ENCODE results near the gene ATAD3C.
"Not testable (repeated sequence)": the region's sequence is repeated elsewhere in the genome, so short reads cannot be mapped to it uniquely, and the experiment has no call there.

The ATAD3C gene

DNA sequence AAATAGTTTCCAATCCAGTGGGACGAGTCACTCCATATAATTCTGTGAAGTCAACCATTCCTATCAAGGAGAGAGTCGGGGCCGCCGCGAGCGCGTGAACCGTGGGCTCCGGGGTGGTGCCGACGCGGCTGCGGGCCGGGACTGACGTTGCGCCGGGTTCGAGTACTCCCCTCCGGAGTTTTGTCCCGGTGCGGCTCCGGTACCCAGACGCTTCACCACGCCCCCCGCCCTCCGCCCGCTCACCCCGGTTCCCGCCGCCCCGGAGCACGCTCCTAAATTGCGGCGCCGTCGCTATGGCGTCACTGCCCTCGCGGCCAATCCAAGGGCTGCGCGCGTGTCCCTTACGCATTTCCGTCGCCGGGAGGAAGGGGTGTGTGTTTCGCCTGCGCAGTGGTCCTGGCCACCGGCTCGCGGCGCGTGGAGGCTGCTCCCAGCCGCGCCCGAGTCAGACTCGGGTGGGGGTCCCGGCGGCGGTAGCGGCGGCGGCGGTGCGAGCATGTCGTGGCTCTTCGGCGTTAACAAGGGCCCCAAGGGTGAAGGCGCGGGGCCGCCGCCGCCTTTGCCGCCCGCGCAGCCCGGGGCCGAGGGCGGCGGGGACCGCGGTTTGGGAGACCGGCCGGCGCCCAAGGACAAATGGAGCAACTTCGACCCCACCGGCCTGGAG lies 22.0 kb downstream of the ATAD3C start, which contains the start of gene ATAD3B:
TSS of gene ATAD3B (plus strand) at position 377 of the 664 bp plus-strand sequence. CDS start at position 497, 120 bp downstream.
- peak; percentile 84 to 87 for DNase-seq (ENCODE audit: low read depth in 2 of 2)

DNA sequence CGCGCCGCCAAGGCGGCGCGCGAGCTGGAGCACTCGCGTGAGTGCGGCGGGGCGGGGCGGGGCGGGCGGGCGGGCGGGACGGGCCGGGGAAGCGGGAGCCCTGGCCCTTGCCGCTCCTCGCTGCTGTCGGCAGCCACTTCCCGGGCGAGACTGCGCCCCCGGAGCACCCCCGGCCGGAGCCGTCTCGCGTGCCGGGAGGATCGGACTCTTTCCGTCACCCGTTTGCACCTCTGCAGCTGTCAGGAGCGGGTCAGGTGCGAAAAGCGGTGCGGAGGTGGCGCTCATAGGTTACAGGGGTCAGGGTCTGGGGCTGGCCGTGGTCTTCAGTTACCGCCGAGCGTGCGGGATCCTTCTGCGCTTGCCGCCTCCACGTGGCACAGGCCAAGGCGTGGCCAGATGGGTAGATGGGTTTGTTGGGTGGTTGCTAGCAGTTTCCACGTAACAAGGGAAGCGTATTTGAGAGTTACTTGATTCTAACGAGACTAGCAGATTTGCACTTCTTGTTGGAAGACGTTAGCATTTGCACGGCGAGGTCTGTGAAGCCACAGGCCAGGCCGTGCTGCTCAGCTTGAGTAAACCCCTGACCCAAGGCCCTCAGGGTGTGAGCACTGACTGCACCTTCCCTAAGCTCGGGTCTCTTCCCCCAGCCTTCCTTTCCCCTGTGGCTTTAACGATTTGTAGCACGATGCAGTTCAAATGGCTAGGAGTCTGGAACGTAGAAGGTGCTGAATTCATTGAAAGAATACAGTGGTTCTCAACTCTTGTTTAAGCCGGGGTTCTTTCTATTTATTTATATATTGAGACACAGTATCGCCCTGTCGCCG lies 22.8 kb downstream of the ATAD3C start:
- DNase-seq (ENCODE audit: low read depth in 2 of 2) = not testable (repeated sequence)

DNA sequence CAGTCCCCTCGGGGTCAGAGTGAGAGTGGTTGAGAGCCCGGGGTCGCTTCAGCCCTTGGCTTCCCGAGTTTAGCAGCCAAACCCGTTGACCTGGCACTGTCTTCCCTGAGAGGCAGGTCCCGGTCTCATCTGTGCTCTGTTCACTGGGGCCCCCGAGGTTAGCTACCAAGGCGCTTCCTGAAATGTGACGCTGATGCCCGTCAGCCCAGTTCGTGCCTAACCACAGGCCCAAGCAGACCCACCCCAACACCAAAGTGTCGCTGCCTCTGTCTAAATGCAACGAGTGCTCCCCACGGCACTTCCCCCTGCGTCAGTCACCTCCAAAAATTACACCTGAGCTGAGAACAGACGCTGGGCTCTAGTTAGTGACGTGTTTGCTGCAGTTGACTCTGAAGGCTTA lies 26.5 kb downstream of the ATAD3C start:
- DNase-seq (ENCODE audit: low read depth in 2 of 2) = not testable (repeated sequence)

DNA sequence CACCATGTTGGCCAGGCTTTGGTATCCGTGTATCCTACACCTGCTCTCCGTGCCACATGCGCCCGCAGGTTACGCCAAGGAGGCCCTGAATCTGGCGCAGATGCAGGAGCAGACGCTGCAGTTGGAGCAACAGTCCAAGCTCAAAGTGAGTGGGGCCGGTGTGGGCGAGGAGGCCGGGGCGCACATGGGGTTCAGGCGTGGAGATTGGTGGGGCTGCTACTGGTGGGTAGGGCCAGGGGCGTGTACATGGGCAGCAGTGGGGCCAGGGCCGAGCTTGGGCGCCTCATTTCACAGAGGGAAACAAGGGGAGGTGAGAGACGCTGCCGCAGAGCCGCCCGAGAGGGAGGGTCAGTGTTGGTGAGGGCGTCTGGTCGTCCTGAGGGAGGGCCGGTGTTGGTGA lies 27.7 kb downstream of the ATAD3C start:
- DNase-seq (ENCODE audit: low read depth in 2 of 2) = no peak

DNA sequence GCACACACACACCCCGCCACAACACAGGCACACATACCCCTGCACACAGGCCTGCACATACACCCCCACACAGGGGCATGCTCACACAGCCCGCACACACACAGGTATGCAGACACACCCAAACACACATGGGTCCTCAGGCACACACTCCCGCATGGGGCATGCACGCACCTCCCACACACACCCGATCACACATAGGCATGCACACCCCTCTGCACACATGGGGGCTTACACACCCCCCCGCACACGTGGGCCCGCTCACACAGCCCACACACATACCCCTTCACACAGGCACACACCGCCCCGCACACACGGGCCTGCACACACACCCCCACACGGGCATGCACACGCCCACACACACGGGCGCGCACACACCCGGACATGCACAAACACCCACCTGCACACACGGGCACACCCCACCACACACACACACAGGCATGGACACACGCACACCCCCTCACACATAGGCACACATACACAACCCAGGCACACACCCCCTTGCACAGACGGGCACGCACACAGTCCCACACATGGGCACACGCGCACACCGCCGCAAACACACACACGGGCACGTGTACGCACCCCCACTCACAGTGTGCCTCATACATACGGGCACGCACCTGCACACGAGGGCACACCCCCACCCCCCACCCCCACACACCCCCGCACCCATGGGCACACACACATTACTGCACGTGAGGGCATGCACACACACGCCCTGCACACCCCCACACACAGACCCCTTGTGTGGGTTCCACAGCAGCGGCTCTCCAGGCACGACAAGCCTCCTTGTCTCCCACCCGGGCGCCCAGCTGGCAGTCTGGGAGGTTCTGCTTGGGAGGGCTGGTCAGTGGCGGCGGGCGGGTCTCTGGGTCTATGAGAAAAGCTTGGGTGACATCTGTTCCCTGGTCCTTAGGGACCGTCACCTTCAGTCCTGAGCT lies 30.3 kb downstream of the ATAD3C start:
- no peak for DNase-seq (ENCODE audit: low read depth in 2 of 2)

DNA sequence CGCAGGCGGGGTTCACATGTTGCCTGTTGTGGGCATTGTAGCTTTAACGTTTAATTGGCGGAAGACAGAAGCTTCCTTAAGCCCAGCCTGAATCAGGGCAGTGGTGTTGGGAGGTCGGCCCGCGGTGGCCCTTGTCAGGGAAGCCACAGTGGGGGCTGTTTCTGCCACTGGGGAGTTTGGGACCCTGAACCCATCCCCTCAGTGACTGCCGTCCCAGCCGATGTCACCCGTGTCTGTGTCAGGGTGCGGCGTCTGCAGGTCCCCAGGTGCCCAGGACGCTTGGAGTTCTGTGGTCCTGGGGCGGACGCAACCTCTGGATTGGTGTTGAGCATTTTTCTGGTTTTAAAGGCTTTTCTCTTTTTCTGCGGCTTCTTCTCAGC lies 31.0 kb downstream of the ATAD3C start:
- not testable (repeated sequence) for DNase-seq (ENCODE audit: low read depth in 2 of 2)

DNA sequence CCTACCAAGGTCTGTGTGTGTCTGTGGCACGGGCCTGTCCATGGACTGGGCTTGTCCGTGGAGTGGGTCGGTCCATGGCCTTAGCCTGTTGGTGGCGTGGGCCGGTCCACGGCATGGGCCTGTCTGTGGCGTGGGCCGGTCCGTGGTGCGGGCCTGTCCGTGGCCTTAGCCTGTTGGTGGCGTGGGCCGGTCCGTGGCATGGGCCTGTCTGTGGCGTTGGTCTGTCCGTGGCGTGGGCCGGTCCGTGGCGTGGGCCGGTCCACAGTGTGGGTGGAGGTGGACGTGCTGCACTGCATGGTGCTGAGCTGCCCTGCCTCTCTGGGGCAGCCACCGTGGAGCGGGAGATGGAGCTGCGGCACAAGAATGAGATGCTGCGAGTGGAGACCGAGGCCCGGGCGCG lies 32.3 kb downstream of the ATAD3C start:
- not testable (repeated sequence) for DNase-seq (ENCODE audit: low read depth in 2 of 2)

DNA sequence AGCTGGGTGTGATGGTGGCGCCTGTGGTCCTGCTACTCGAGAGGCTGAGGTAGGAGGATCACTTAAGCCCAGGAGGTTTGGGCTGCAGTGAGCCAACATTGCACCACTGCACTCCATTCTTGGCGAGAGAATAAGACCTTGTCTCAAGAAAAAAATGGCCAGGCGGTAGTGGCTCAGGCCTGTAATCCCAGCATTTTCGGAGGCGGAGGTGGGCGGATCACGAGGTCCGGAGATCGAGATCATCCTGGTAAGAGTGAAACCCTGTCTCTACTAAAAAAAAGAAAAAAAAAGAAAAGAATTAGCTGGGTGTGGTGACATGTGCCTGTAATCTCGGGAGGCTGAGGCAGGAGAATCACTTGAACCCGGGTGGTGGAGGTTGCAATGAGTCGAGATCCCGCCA lies 33.4 kb downstream of the ATAD3C start:
- DNase-seq (ENCODE audit: low read depth in 2 of 2) = no peak

DNA sequence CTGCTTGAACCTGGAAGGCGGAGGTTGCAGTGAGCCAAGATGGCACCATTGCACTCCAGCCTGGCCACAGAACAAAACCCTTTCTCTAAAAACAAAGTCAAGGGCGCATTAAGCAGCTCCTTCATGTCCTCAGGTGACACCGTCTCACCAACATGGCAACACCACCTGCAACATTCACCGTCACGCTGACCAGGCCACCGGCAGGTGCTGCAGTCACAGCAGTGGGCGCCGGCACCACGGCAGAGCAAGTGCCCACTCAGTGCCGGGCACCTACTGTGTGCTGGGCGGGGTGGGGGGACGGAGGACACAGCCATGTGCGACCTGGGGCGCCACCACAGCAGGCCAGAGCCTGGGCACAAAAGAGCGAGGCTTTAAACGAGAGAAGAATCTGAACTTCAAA lies 34.2 kb downstream of the ATAD3C start:
- DNase-seq (ENCODE audit: low read depth in 2 of 2) = no peak

DNA sequence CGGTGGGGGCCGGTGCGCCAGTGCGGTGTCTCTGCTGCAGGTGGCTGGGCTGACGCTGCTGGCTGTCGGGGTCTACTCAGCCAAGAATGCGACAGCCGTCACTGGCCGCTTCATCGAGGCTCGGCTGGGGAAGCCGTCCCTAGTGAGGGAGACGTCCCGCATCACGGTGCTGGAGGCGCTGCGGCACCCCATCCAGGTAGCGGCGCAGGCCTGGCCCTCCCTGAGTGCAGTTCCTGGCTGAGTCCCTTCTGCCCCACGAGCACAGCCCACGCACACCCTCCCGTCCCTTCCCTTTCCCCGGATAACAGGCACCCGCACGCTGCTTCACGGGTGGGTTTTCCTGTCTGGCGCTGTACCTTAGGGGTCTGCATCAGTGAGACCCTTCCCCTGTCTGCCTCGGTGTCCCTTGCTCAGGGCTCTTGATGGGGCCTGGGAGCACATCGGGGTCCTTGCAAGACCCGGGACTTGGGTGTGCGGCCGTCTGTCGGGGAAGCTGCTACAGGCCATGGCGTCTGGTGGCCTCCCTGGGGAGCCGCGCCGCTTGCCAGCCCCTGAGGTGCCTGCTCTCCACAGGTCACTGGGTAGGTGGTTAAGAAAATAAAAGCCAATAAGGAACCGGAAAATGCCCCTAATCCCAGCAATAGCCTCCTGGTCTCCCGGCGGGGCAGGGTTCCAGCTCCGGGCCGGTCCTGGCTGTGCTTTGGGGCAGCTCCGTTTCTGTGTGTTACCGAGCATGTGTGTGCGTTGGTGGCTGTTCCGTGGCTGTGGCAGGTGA lies 35.7 kb downstream of the ATAD3C start:
- not testable (repeated sequence) for DNase-seq (ENCODE audit: low read depth in 2 of 2)

DNA sequence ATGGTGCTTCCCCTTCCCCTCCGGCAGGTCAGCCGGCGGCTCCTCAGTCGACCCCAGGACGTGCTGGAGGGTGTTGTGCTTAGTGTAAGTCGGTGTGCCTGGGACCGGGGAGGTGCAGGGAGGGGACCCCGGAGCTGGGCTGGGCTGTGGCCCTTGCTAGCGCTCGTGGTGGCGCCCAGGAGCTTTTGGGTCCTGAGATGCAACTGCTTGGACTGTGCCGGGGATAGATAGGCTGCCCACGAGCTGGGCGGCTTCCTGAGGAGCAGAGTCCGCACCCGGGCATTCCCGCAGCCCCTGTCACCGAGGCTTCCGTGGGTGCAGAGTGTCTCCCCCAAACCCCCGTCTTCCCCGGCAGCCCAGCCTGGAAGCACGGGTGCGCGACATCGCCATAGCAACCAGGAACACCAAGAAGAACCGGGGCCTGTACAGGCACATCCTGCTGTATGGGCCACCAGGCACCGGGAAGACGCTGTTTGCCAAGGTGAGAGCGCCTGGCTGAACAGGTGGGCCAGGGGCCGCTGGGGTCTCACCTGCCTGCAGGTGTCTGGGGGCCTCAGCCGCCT lies 36.3 kb downstream of the ATAD3C start:
- not testable (repeated sequence) for DNase-seq (ENCODE audit: low read depth in 2 of 2)

DNA sequence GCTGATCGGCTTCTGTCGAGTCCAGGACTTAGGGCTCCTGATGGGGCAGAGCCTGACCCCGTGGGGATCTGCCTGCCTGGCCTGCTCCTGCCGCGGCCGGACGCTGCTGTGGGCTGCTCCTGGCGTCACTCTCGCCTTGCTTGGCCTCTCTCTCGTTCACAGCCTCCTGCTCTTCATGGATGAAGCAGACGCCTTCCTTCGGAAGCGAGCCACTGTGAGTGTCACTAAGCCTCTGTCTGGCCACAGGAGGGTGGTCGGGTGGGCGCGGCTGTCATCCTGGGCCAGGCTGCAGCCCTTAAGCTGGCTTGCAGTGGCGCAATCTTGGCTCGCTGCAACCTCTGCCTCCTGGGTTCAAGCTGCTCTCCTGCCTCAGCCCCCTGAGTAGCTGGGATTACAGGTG lies 38.2 kb downstream of the ATAD3C start:
- no peak for DNase-seq (ENCODE audit: low read depth in 2 of 2)

DNA sequence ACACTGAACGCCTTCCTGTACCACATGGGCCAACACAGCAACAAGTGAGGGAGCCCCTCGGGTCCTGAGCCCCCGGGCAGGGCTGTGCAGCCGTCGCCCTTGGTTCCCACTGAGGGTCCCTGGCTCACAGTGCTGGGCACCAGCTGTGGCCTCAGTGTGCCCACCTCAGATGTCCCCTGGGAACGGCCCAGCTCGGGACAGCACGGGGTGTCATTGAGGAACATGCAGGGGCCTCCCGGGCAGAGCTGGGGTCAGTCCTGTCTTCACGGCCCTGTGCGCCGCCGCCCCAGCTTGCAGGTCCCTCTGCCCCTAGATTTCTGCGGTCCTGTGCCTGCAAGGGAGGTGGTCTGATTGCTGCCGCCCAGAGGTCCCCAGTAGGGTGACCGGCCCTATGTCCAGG lies 39.7 kb downstream of the ATAD3C start:
- DNase-seq (ENCODE audit: low read depth in 2 of 2) = no peak

DNA sequence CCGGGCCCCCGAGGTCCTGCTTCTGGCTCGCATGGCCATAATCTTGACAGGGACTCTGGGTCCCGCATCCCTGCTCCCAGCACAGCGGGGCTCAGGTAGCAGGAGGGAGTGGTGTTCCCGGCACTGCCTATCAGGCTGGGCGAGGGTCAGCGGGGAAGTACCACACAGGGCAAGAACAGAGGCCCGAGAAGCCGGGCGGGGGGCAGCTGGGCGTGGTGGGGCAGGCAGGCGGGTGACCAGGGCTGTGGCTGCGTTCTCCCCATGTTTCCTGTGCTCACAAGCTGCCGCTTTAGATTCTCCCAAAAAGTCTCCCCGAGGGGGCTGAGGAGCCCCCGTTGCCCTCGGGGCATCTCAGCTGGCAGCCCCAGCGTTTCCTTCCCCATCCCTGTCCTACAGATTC lies 40.4 kb downstream of the ATAD3C start:
- DNase-seq (ENCODE audit: low read depth in 2 of 2) = no peak

DNA sequence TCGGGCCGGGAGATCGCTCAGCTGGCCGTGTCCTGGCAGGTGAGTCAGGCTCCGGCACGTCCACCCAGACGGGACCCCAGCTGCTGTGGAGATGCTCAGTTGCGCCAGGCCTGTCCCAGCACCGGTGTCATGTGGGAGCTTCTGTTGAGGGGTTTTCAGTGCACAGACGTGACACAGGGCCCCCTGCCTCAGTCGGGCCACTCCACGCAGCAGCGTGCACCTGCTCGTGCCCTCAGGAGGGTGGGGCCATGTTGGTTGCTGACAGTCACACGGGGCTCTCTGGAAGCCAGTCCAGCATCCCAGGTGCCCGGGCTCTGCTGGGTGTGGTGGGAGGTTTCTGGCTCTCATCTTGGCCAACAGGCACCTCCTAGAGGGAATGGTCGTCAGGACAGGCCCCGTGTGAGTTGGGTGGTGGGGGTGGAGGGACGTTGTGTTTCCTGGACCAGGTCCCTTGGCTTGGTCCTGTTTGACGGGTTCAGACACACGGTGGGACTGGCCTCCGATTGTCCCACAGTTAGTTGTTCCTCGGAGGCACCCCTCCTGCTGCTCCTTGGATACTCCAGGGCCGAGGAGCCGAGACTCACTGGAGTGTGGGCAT lies 41.2 kb downstream of the ATAD3C start:
- no peak for DNase-seq (ENCODE audit: low read depth in 2 of 2)

DNA sequence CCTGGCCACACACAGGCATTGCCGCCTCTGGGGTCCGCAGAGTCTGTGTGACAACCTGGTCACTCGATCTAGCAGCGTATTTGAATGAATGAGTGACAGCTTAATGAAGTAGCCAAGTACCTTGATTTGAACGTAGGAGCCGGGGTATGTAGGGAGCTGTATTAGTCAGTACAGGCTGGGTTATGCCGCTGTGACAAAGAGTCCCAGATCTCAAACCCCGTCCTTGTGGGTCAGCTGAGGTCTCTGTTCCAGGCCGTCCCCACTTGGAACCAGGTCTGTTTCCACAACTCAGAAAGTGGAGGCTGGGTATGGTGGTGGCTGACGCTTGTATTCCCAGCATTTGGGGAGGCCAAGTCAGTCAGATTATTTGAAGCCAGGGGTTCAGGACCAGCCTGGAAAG lies 42.1 kb downstream of the ATAD3C start:
- DNase-seq (ENCODE audit: low read depth in 2 of 2) = no peak

DNA sequence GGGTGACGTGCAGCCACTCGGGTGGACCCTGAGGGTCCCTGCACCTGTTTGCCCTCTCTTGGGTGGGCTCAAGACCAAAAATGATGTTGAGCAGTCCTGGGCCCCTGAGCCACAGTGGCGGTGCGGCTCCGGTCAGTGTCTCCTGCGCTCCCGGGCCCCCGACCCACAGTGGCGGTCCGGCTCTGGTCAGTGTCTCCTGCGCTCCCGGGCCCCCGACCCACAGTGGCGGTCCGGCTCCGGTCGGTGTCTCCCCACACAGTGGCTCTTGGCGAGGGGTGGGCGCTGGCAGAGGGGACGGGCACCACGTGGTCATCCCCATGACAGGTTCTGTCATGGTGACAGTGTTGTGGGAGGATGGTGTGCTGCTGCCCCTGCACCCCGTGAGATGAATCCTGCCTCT lies 44.8 kb downstream of the ATAD3C start:
- DNase-seq (ENCODE audit: low read depth in 2 of 2) = not testable (repeated sequence)

DNA sequence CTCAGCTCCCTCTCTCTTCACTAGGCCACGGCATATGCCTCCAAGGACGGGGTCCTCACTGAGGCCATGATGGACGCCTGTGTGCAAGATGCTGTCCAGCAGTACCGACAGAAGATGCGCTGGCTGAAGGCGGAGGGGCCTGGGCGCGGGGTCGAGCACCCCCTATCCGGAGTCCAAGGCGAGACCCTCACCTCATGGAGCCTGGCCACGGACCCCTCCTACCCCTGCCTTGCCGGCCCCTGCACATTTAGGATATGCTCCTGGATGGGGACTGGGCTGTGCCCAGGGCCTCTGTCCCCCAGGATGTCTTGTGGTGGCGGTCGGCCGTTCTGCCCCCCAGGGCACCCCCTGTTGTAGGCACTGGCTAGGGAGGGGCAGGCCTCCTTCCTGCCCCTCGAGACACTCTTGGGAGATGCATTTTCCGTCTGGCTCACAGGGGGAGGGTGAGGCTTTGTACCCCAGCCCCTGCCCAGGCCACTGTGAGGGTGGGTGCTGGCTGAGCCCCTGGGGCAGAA lies 46.0 kb downstream of the ATAD3C start:
- DNase-seq (ENCODE audit: low read depth in 2 of 2) = not testable (repeated sequence)

DNA sequence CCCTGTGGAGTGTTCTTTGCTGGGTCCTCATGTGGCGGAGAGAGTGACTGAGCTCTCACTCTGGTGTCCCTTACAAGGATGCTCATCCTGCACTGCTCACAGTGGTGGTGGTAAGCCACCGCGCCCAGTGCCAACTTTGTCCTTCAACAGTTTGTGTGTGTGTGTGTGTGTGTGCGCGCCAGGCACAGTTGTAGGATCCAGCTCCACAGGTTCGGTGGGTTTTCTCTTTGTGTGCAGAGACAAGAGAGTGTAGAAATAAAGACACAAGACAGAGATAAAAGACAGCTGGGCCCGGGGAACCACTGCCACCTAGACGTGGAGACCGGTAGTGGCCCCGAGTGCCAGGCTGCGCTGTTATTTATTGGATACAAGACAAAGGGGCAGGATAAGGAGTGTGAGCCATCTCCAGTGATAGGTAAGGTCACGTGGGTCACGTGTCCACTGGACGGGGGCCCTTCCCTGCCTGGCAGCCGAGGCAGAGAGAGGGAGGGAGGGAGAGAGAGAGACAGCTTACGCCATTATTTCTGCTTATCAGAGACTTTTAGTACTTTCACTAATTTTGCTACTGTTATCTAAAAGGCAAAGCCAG lies 55.4 kb downstream of the ATAD3C start:
- peak in 1 of 2 donors; percentile 35 for DNase-seq (ENCODE audit: low read depth in 2 of 2)

DNA sequence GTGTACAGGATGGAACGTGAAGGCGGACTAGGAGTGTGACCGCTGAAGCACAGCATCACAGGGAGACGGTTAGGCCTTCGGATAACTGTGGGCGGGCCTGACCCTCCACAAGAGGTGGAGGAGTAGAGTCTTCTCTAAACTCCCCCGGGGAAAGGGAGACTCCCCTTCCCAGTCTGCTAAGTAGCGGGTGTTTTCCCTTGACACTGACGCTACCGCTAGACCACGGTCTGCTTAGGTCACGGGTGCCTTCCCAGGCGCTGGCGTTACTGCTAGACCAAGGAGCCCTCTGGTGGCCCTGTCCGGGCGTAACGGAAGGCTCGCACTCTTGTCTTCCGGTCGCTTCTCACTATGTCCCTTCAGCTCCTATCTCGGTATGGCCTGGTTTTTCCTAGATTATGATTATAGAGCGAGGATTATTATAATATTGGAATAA lies 55.9 kb downstream of the ATAD3C start:
- not testable (repeated sequence) for DNase-seq (ENCODE audit: low read depth in 2 of 2)
